Lung (tissue), 12 donors: ENCODE data around the gene MCF2L2. TPM values are rescaled to one million over a fixed set of nuclear protein-coding genes. Genes with fewer than 3 reads are reported as not detected.

ENCODE experiments used
- ATAC-seq: fragments of 200-7000 bp; cut with Tn5 transposase; one replicate; pipeline ENCODE4 v1.9.1; 2020; ENCODE audit warnings: moderate number of reproducible peaks; ENCODE audit not compliant: insufficient read depth, low FRiP score
- DNase-seq, 3 donors: peaks; one replicate each; pipeline ENCODE4 v3.0.0-alpha.2; 2013 to 2017
- H3K27ac ChIP-seq, 2 donors: one replicate each; pipeline ENCODE4 v1.5.1; 2013; ENCODE audit warnings: mild to moderate bottlenecking in 2 of 2, moderate library complexity in 2 of 2, control low read depth in 1 of 2, inconsistent platforms in 1 of 2, low read depth in 1 of 2, low read length in 1 of 2
- H3K27me3 ChIP-seq, 3 donors: one replicate each; pipeline ENCODE4 v1.5.1; 2013; ENCODE audit warnings: low read length in 2 of 3; ENCODE audit not compliant: control insufficient read depth in 3 of 3, insufficient read depth in 3 of 3
- H3K36me3 ChIP-seq, 4 donors: one replicate each; pipeline ENCODE4 v1.5.1; 2013; ENCODE audit warnings: low read length in 4 of 4, mild to moderate bottlenecking in 1 of 4, moderate library complexity in 1 of 4; ENCODE audit not compliant: control insufficient read depth in 4 of 4, insufficient read depth in 4 of 4
- H3K4me1 ChIP-seq, 5 donors: one replicate each; pipeline ENCODE4 v1.5.1; 2013; ENCODE audit warnings: low read length in 5 of 5, mild to moderate bottlenecking in 2 of 5, moderate library complexity in 1 of 5; ENCODE audit not compliant: control insufficient read depth in 5 of 5, insufficient read depth in 5 of 5
- H3K4me3 ChIP-seq: one replicate; pipeline ENCODE4 v1.5.1; 2013; ENCODE audit warnings: mild to moderate bottlenecking, control low read depth, moderate library complexity
- H3K9ac ChIP-seq, 2 donors: one replicate each; pipeline ENCODE4 v1.5.1; 2013; ENCODE audit warnings: low read length in 2 of 2, control low read depth in 1 of 2; ENCODE audit not compliant: insufficient read depth in 1 of 2
- H3K9me3 ChIP-seq, 4 donors: one replicate each; pipeline ENCODE4 v1.5.1; 2013; ENCODE audit warnings: low read length in 3 of 4, mild to moderate bottlenecking in 1 of 4, moderate library complexity in 1 of 4; ENCODE audit not compliant: control insufficient read depth in 4 of 4, insufficient read depth in 3 of 4
- WGBS, 2 donors: extraction: QIAGEN DNeasy Blood & Tissue Kit; methylation state at CpG; one replicate each; pipeline ENCODE4 v1.1.7; 2013; 5-methylcytosine and 5-hydroxymethylcytosine counted together
- polyA plus RNA-seq, 2 donors: library from polyadenylated mRNA; stranded (reverse); fragments of 200-250 nt; gene quantifications; one replicate each; pipeline ENCODE4 v1.2.1, GENCODE V29; 2013
- total RNA-seq, 2 donors: library from RNA; depleted of rRNA in 1 of 2; stranded (reverse); fragments of >200 nt in 1 of 2; gene quantifications; one replicate each; pipeline ENCODE4 v1.2.1, GENCODE V29; 2014 to 2021
- TF ChIP-seq, protein P1 (sequence below): IDR thresholded peaks from 2 replicates; pipeline ENCODE4 v1.5.1; 2012; ENCODE audit warnings: mild to moderate bottlenecking; ENCODE audit errors: control extremely low read depth, extremely low read depth
- donor health status: control.
- donor health status: control.
- donor health status: Bipolar disorder and iron deficiency.
- donor health status: healthy.
- donor health status: DM: yes; HTN: yes; CAD: no.

Gene MCF2L2
- total and polyA plus RNA-seq, 4 donors = 0.26 to 1.7 (median 1.0) TPM

DNA sequence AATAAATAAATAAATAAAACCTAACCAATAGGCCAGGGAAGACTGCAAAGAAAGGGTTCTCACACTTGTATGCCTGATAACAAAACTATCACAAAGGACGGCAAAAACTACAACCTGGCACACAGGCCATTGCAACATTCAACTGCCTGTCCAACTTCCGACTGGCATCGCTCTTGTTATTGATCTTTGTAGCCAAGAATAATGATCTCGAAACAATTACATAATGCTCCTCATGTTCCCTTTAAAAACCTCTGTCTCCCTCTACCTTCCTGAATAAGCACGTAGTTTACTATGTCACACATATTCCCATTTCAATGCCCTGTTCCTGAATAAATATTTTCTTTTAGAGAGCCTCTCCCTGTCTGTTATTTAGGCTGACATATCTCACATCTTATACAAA lies 101.1 kb downstream of the MCF2L2 start:
- H3K4me1 ChIP-seq = no peaks in the 10 kb centered on the region
- H3K27me3 ChIP-seq = no peaks in the 10 kb centered on the region
- no peak for ATAC-seq
- no peak overlapping the region for H3K9ac ChIP-seq
- H3K36me3 ChIP-seq = no peaks in the 10 kb centered on the region
- DNase-seq = no peak
- H3K9me3 ChIP-seq = no peaks in the 10 kb centered on the region
- TF ChIP-seq, protein P1, sequence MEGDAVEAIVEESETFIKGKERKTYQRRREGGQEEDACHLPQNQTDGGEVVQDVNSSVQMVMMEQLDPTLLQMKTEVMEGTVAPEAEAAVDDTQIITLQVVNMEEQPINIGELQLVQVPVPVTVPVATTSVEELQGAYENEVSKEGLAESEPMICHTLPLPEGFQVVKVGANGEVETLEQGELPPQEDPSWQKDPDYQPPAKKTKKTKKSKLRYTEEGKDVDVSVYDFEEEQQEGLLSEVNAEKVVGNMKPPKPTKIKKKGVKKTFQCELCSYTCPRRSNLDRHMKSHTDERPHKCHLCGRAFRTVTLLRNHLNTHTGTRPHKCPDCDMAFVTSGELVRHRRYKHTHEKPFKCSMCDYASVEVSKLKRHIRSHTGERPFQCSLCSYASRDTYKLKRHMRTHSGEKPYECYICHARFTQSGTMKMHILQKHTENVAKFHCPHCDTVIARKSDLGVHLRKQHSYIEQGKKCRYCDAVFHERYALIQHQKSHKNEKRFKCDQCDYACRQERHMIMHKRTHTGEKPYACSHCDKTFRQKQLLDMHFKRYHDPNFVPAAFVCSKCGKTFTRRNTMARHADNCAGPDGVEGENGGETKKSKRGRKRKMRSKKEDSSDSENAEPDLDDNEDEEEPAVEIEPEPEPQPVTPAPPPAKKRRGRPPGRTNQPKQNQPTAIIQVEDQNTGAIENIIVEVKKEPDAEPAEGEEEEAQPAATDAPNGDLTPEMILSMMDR = no peak
- H3K4me3 ChIP-seq = no peak overlapping the region
- 76 to 82% methylated on average over 5 of the region's 5 CpGs for WGBS, 2 donors
- H3K27ac ChIP-seq = no peak overlapping the region

DNA sequence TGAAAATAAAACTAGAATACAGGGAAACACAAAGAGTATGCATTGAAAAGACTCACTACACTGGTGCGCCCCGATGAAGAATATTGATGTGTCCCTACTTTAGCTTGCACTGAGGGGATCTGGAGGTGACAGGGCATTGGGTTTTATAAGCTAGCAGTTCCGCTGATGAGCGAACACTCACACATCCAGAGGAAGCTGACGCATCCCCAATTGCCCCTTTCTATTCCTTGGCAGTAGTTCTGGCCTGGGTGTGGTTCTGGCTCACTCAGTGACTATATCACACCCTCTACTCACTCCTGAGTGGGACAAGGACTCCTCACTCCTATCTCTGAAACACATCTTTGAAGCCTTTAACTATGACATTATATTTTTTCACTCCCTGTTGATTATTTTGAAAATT lies 104.3 kb downstream of the MCF2L2 start:
- WGBS, 2 donors = 89% methylated on average over 5 of the region's 5 CpGs
- no peak for ATAC-seq

DNA sequence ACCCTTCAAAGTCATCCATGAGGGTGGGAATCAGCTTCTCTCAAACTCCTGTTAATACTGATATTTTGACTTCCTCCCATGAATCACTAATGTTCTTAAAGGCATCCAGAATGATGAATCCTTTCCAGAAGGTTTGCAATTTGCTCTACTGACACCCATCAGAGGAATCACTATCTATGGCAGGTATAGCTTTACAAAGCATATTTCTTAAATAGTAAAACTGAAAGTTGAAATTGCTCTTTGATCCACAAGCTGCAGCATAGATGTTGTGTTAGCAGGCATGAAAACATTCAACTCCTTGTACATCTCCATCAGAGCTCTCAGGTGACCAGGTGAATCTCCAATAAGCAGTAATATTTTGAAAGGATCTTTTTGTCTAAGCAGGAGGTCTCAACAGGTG lies 109.0 kb downstream of the MCF2L2 start:
- H3K4me1 ChIP-seq = no peaks in the 10 kb centered on the region
- no peaks in the 10 kb centered on the region for H3K9me3 ChIP-seq
- no peak overlapping the region for H3K9ac ChIP-seq
- TF ChIP-seq, protein P1 = no peak
- no peaks in the 10 kb centered on the region for H3K36me3 ChIP-seq
- no peak overlapping the region for H3K4me3 ChIP-seq
- H3K27me3 ChIP-seq = no peaks in the 10 kb centered on the region
- DNase-seq (no peak), ATAC-seq (no peak)
- no peak overlapping the region for H3K27ac ChIP-seq

More for the DNA sequence above, 104.3 kb downstream of the MCF2L2 start:
- Histone ChIP-seq H3K4me3 (no peak overlapping the region), H3K9me3 (no peaks in the 10 kb centered on the region), H3K36me3 (no peaks in the 10 kb centered on the region), H3K4me1 (no peaks in the 10 kb centered on the region), H3K27me3 (no peaks in the 10 kb centered on the region), H3K9ac (no peak overlapping the region), H3K27ac (no peak overlapping the region)
- TF ChIP-seq, protein P1 = no peak
- no peak for DNase-seq

DNA sequence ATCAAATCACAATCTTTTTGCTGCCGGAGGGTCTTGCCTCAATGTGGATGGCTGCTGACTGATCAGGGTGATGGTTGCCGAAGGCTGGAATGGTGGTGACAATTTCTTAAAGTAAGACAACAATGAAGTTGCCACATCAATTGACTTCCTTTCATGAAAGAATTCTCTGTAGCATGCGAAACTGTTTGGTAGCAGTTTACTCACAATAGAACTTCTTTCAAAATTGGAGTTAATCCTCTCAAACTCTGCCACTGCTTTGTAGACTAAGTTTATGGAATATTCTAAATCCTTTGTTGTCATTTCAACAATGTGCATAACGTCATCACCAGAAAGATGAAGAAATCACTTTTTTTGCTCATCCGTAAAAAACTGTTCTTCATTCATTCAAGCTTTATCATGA lies 109.5 kb downstream of the MCF2L2 start:
- no peaks in the 10 kb centered on the region for H3K4me1 ChIP-seq
- ATAC-seq (no peak), DNase-seq (no peak)
- no peaks in the 10 kb centered on the region for H3K9me3 ChIP-seq
- no peak overlapping the region for H3K27ac ChIP-seq
- H3K36me3 ChIP-seq = no peaks in the 10 kb centered on the region
- TF ChIP-seq, protein P1 = no peak
- H3K27me3 ChIP-seq = no peaks in the 10 kb centered on the region
- no peak overlapping the region for H3K4me3 ChIP-seq
- WGBS, 2 donors = 36 to 72% methylated on average over 5 of the region's 5 CpGs
- H3K9ac ChIP-seq = no peak overlapping the region
